Activated CD4-positive, CD25-positive, alpha-beta regulatory T cell treated with anti-CD3 and anti-CD28 coated beads, Interleukin-2, amount 50 U/mL, for 16 hours (primary cell): ENCODE measurements around the gene AJAP1.
A peak's percentile ranks its signal among the peaks of the same experiment; 100 is the strongest.

Source experiments
- DNase-seq: peaks from one replicate; pipeline ENCODE4 v3.0.0-alpha.2; 2020; ENCODE audit warnings: low read depth, low spot score

The AJAP1 gene

DNA sequence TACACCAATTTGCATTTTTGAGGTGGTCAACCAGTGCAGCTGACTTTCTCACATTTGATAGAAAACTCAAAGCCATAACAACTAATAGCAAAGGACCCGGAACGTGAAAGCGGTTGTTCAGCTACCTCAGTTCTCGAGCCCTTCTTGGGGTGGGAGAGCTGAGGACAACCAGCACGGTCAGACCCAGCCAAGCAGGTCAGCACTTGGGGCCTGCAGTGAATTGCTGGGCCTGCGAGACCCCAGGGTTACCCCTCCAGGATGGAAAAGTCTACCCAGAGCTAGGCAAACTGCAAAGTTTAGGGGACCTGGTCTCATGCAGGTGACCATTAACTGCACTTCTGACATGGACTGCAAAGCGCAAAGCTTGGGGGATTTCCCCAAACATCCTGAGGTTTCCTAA lies 23.8 kb upstream of the AJAP1 start:
- DNase-seq: no peak

DNA sequence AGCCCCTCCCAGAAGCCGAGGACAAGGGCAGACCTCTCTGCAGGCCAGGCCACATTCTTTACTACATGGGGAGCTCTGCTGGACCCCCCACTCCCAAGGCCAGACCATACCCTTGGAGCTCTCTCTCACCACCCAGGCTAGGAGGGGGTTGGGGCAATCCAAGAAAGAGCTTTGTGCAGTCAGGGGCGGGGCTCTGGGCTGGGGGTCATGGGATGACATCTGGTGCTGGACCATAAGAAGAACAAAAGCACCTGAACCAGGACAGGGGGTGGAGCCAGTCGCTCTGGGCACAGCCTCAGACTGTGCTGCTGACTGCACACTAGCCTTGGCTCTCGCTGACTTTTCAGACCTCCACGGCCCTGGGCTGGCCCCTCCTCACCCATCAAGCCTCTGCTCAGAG lies 23.1 kb upstream of the AJAP1 start:
- no peak for DNase-seq

DNA sequence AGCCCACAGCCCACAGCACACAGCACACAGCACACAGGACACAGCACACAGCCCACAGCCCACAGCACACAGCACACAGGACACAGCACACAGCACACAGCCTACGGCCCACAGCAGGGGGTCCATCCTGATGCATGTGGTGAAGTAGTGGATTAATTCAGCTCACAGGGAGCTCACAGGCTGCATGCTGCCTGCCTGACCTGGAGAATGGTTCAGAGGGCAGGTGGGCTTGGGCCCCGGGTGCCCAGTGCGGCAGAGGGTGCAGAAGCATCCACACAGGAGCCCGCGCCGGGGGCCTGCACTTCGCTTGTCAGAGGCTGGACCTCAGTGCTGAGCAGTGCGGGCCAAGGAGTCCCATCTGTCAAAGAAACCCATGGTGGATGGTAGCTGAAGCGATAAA lies 21.1 kb upstream of the AJAP1 start:
- no peak for DNase-seq

DNA sequence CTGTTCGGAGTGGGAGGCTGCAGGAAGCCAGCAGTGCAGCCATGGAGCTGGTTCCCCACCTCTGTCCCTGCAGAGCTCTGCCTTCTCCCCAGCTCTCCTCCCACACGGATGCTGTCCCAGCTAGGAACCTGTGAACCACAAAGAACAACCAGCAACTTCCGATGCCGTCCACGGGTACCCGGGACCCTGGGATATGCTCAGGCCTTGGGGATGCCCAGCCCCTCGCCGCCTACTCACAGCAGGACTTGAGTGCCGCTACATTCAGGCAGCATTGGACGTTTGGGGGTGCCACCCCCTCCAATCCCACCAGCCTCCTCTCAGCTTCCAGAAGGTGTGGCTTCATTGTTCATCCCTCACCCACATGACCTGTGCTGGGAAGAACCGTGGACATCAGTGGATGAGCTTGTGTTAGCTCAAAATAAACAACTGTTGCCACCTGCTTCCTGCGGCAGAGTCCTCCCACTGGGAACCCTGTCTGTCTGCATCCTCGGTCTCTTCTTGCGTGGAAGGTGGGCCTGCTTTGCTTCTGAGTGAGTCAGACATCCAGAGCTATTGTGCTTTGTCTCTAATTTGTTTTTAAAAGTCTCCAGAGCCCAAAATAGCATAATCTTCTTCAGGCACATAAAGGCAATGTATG lies 20.1 kb upstream of the AJAP1 start:
- DNase-seq: no peak

DNA sequence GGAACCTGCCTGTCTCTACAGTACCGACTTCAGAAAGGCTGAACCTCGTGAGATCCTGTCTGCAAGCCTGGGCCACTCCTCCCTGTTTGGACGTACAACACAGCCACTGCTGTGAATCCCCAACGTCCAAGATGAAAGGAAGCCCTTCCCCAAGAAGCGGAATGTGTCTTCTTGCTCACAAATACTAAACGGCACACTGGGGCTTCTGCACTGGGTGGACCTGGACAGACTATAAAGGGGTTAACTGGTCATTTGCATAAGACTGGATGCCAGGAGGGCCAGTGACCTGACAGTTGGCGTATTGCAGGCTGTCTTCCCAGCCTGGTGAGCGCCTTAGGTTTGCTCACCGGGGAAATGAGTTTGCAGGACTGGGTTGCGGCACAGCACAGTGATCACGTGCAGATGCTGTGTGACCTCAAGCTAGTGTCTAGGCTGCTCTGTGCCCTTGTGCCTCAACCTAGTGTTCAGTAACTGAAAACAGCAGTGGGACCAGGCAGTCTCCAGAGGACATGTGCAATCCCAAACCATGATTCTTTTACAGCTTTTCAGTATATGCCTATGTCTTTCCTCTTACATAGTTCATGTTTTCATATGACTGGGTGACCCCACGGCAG lies 19.5 kb upstream of the AJAP1 start:
- no peak for DNase-seq

DNA sequence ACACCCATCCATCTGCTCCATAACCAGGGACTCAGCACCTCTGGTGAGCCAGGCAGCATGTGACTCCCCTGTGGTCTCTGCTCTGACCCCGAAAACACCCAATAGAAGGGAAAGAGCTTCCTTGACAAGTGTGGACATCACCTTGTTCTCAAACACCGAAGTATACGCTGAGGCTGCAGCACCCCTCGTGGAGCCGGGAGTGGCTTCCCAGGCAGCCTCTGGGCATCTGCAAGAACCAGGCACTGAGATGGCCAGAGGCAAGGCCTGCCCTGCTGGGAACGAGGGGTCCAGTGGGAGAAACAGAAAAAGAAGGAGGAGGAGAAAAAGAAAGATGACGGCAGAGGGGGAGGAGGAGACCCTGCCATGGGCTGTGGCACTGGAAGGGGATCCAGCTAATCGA lies 18.2 kb upstream of the AJAP1 start:
- DNase-seq: no peak

DNA sequence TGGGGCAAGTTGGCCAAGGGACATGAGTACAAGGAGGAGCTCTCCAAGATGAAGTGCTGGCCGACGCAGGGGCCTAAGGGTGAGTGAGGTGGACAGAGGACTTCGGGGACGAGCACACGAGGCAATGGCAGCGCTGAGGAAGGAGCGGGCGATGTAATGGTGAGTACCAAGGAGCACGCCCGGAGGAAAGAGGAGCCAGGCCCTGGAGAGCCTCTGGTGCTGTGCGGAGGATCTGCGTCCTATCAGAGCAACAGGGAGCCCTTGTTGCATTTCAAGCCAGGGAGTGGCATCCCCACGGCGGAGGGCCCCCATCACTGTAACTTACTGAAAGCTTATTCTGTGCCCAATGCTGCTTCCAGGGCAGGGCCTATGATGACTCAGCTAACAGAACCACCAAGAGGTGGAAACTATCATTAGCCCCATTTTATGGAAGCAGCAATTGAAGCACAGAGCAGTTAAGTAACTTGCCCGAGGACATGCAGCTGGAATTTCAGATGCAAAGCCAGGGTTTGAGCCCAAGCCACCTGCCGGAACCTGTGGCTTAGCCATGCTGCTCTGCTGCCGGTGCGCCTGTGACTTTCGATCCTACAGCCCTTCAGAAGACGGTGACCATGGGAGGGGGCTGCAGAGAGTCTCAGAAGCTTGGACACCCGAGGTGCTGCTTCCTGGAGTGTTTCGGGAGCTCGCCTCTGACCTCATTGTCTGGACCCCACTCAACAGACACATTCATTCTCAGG lies 17.6 kb upstream of the AJAP1 start:
- no peak for DNase-seq

DNA sequence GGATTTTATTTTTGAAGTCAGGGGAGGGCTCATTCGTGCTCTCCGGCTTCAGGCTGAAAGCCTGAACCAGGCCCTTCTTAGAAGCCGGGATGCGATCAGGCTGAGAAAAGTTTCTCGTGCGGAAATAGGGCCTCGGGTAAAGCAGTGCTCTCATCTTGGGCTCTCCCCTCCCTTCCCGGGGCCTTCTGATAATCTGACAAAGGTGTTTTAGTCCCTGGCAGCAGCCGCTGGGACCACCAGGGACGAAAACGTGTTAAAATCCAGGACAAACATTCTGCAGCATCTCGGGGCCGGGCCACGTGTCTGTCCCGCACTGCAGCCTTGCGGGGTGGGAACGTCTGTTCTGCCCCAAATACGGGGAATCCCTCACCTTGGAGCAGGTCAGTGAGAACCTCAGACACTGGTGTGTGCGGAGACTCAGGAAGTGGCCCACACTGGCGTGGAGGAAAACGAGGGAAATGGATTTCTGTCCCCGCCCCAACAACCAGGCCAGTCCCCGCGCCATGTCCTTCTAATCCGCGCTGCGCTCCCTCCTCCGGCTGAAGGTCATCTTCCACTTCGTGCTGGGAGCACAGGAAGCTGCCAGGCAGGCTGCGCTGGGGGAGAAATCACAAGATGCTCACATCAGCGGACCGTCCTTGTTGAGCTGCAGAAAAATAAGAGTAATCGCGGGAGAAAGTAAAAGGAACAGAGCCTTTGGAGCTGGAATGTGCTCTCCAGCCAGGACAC lies 16.6 kb upstream of the AJAP1 start:
- DNase-seq: no peak

DNA sequence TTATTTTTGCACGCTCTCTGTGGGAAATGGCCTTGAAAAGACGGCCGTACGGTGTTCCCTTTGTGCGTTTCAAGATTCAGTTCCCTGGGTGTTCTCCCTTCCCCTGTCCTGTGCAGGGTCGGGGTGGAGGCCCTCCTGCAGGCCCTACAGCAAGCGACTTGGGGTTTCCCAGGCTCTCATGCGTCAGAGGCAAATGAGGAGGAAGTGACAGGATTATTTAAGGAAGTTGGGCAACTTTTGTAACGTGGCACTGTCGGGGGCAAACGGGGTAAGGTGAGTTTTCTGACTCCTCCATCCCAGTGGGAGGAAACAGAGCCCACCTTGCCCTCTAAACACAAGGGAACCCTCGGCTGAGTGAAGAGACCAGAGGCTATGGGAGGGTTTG lies 16.1 kb upstream of the AJAP1 start:
- no peak for DNase-seq

DNA sequence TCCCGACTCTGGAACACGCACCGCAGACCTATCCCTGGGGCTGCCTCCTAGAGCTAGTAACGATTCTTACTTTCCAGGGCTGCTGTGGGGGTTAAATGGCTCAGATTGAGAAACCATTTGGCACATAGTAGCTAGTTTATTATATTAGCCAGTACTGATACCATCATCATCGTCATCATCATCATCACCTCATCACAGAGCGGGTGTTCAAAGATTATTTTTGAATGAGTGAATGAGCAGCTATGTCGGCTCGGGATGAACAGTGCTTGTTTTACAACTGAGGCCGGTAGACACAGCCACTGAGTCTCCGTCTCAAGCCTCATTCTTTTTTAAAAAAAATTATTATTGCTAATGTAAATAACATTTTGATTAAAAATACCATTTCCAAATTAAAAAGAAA lies 13.5 kb upstream of the AJAP1 start:
- no peak for DNase-seq

DNA sequence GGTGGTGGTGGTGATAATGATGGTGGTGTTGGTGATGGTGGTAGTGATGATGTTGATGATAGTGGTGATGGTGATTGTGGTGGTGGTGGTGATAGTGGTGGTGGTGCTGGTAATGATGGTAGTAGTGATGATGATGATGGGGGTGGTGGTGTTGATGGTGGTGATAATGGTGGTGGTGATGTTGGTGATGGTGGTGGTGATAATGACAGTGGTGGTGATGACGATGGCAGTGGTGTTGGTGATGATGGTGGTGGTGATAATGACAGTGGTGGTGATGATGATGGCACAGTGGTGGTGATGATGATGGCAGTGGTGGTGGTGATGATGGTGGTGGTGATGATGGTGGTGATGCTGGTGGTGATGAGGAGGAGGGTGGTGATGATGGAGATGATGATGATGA lies 7.0 kb upstream of the AJAP1 start:
- DNase-seq: no peak

DNA sequence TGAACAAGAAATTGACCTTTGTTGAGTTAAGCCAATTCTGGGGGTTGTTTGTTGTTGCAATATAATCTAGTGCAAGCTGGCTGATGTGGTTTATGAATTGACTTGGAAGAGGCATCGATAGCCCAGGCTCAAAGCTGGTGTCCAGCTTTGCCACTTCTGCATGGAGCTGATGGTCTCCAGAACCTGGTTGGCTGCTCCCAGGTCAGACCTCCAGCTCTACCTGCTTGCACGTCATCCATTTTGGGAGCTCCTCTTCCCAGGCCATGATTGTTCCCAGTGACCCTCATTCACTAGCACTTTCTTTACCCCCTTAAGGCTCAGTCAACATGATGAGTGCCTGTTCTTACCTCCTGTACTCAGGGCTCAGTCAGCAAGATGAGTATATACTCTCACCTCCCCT lies 5.8 kb upstream of the AJAP1 start:
- no peak for DNase-seq

DNA sequence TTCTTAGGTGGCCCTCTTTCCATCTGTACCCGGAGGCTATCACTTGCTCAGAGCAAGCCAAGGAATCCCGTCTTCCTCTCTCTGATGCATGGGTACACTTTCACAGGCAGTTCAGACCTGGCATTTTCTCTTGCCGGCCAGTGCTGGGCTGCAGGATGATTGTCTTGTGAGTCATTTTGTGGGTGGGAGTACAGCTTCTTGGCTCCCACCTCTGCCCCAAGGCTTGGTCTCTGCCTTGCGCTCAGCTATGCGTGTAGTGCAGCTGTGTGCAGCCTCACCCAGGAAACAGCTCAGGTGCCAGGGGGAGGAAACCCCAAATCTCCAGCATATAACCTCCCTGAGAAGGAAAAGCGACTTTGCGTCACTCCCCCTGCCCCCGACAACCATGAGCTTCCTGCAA lies 3.9 kb upstream of the AJAP1 start:
- no peak for DNase-seq

DNA sequence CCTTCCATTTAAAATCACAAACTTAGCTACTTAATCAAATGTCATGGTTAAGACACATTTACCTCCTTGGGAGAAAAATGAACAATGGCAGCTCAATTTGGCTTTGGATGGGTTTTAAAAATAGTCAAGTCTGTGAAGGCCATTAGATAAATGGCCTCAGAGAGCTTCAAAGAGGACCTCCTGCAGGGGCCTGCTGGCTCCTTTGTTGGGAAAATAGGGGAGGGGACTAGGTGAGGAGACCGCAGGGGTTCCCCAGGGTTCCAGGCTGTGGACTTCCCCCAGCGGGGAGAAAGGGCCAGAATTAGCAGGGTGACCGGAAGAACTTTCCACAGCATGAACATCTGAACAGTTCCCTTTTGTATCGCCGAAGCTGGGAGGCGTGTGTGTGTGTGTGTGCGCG lies 3.4 kb upstream of the AJAP1 start:
- no peak for DNase-seq

DNA sequence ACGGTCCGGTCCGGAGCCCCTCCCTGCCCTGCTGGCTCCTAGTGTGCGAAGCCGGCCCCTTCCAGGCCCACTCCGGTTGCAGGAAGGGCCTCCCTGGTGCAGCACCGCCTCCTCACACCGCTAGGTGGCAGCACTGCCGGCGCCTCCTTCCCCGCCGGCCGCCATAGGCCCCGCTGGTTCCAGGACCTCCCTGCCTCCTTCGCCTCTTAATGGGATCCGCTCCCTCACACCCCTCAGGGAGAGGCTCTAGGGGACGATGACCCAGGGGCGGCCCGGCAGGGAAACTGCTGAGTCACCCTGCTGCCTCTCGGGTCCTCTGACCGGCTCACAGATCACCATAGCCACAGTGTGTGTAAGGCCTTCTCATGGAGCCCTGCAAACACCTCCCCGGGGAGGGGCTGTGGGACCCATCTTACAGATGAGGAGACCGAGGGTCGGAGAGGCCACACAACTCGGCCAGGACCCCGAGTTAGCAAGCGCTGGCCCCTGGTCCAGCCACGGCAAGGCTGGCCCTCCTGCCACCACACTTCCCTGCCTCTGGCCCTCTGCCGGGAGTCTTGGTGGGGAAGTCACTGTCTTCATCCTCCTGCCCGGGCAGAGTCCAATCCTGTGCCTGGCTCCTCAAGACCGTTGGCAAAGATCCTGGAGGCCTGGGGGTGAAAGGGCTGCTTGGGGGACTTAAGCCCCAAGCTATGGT lies 1.6 kb upstream of the AJAP1 start:
- peak; percentile 27 for DNase-seq

DNA sequence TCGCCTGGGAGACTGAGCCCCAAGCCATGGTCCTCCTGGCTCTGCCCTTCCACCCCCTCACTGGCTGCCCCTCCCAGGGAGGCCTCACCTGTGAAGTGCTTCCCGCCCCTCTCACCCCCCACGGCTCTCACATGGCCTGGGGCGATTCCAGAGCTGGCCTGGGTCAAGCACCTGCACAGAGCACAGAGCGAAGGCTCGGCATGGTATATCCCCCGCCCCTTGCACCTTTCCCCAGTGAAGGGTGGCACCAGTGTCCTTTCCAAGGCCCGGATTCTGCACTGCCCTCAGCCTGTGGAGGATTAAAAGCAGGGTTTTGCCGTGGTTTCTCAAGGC lies 1.1 kb upstream of the AJAP1 start:
- no peak for DNase-seq

DNA sequence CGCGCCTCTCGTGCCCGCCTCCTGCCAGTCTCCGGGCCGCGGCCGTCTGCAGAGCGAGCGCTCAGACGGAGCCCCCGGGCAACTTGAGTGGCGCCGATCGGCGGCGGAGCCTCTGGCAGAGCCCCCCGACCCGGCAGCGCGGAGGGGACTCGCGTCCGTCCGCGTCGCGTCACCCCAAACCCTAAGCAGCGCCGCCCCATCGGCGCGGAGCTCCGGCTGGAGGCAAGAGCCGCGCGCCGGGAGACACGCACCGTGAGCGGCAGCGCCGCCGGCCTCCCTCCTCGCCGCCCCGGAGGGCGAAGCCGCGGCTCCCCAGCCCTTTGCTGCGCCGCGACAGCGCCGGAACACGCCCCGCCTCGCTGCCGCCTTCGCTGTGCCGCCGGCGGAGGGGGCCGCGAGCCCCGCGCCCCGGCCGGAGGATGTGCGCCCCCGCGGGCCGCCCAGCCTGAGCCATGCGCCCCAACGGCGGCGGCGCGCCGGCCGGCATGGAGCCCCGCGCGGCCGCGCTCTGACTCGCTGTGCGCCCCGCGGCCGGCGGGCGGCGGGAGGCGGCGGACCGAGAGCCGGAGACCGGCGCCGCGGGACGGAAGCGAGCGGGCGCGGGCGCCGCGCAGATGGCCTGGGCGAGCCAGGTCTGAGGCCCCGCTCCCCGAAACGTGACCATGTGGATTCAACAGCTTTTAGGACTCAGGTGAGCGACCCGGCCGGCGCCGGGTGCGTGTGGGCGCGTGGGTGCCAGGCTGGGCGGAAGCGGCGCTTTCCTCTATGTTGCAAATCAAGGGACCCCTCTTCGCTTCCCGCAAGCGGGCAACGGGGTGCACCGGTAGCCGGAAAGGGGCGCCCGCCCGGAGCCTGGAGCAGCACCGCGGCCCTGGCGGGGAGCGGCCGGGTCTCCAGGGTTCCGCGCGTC lies 610 bp downstream of the AJAP1 start:
- no peak for DNase-seq

DNA sequence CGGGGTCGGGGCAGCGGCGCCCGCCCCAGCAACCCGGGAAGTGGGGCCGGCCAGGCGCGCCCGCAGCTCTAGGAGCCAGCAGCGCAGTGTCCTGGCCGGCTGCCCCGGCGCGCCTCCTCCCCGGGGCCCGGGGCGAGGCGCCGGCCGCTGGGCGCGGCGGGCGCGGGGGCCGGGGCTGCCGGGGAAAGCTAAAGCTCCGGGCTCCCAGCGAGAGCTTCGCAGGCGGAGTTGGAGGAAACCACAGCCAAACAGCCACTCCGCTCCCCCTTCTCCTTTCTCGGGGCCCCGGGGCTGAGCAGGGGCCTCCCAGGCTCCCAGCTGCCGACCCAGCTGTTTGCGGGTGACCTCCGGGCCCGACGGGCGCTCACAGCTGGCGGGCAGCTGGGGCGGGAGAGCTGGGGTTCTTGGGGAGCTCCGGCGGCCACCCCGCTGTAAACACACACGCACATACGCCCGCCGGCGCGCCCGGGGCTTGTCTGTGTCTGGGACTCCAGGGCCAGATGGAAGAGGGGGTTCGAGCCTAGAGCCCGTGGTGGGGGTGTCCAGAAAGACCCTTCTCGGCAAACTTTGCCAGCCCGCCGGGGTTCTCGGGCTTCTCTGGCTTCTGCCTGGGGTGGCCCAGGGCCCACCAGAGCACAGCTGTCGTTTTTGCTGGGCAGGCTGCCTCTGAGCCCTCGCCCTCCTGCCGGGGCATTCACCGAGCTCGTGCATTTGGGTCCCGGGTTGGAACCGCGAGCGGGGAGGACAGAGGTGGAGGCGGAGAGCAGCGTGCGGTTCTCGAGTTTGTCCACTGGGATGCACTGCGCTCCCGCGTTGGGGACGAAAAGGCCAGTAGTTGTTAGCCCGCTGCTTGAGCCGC lies 1.5 kb downstream of the AJAP1 start:
- DNase-seq: no peak

DNA sequence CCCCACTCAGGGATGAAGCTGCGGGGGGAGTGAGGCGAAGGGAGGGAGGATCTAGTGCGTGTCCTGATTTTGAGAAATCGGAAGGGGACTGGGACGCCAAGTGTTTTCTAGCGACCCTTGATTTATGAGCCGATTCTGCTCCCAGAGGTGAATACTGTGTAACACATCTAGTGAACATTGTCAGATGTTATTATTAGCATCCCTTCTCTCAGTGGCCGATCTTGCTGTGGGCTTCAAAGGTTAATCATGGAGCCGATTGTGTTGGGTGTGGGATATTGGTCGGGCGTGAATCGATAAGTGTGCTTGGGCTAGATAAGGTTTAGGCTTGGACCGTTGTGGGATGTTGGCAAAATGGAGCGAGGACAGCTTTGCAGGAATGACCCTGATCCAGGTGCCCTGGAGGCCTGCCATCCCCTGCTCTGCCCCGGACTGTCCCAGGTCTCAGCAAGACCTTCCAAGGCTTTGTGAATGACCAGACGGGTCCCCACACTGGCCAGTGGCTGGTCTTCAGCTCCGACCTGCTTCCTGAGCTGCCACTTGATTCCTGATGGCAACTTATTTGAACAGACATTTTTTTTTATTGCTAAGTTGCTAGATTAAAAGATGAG lies 2.2 kb downstream of the AJAP1 start:
- no peak for DNase-seq
